MCF 10A (cell line): ENCODE results near the gene NHLRC1. TPM values are rescaled to one million over a fixed set of nuclear protein-coding genes. Genes with fewer than 3 reads are reported as not detected.

ENCODE experiments used
- BruUV-seq: library from RNA; stranded (reverse); fragments of 400-500 nt; replicated peaks from 2 replicates; lab custom pipeline; 2021; lab: Mats Ljungman, UMichigan
- CTCF ChIA-PET: fragments of 300-600 bp; sonication (Branson Sonifier 250); formaldehyde crosslinking; extraction: SDS; loops from one replicate; lab custom pipeline; 2021; ENCODE audit warnings: antibody characterized with exemption, inconsistent platforms; lab: Yijun Ruan, JAX
- POLR2A ChIA-PET: fragments of 300-600, 350-650 bp; sonication (Branson Sonifier 250); formaldehyde crosslinking; extraction: SDS; loops from one replicate; lab custom pipeline; 2020; ENCODE audit warnings: antibody characterized with exemption, inconsistent platforms; lab: Yijun Ruan, JAX
- DNase-seq: peaks from one replicate; pipeline ENCODE4 v3.0.0-alpha.2; 2018; ENCODE audit not compliant: unreplicated experiment
- H3K27ac Mint-ChIP-seq: one replicate; pipeline ENCODE4 v1.8.0; 2022; ENCODE audit warnings: mild to moderate bottlenecking, low read depth, mixed read lengths; ENCODE audit not compliant: unreplicated experiment
- H3K27me3 Mint-ChIP-seq: one replicate; pipeline ENCODE4 v1.8.0; 2022; ENCODE audit warnings: mixed read lengths; ENCODE audit not compliant: insufficient read depth, unreplicated experiment
- H3K36me3 Mint-ChIP-seq: one replicate; pipeline ENCODE4 v1.8.0; 2022; ENCODE audit warnings: mild to moderate bottlenecking, moderate library complexity, mixed read lengths; ENCODE audit not compliant: insufficient read depth, unreplicated experiment
- H3K4me1 Mint-ChIP-seq: one replicate; pipeline ENCODE4 v1.8.0; 2022; ENCODE audit warnings: mixed read lengths; ENCODE audit not compliant: insufficient read depth, unreplicated experiment
- H3K4me3 Mint-ChIP-seq: one replicate; pipeline ENCODE4 v1.8.0; 2022; ENCODE audit warnings: mild to moderate bottlenecking, moderate library complexity, mixed read lengths; ENCODE audit not compliant: unreplicated experiment
- H3K9me3 Mint-ChIP-seq: one replicate; pipeline ENCODE4 v1.8.0; 2022; ENCODE audit warnings: mixed read lengths; ENCODE audit not compliant: unreplicated experiment
- intact Hi-C: fragments of 100-400 bp; cut with micrococcal nuclease; formaldehyde crosslinking; loops from 2 replicates; pipeline ENCODE4 v1.14.1; 2022
- total RNA-seq: library from RNA; stranded (reverse); gene quantifications from 2 replicates; pipeline ENCODE4 v1.2.3, GENCODE V29; 2022
- TF ChIP-seq, protein P1 (sequence below): fragments of 200-600 bp; IDR thresholded peaks from one replicate; pipeline ENCODE4 v1.8.0; 2022; ENCODE audit warnings: antibody characterized with exemption, mild to moderate bottlenecking; ENCODE audit not compliant: unreplicated experiment

The NHLRC1 gene
- total RNA-seq, 1 experiment from 2014 or later: not detected

DNA sequence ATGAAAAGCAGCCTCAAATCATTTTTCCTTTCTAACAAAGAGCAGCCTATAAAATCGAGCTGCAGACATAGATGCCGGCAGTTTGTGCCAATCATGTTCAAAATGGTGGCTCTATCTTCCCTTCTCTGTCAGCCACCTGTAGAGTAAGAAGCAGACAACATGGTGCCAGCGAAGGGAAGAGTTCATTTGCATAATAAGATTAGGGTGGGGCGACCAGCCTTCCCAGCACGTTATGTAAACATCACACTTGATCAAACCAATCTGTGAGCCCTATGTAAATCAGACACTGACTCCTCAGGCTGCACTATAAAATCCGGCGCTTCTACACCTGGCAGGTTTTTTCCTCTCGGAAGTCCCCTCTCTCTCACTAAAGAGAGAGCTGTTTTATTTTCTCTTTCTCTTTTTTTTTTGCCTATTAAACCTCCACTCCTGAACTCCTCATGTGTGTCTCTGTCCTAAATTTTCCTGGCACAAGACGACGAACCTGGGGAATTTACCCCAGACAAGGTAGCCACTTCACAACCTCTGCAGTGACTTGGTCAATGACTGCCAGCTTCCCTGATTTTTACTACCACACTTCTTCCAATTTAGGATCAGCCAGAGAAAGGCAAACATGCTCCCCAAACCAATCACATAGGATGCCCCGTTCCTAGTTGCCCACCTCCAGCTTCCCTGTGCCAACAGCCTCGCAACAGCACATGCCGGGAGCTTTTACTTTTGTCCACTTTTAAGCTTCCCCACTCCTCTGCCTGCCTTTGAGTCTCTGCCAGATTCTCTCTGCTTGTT lies 19.5 kb upstream of the NHLRC1 start:
- H3K9me3 Mint-ChIP-seq: no peaks in the 10 kb centered on the region
- peaks cover 7% of the 10 kb centered on the region for H3K4me1 Mint-ChIP-seq
- ChIA-PET POLR2A (interaction anchor here (1.5 kb wide), 1 partner anchor 13 kb away, joined by 5 read pairs; the partner anchor contains the start of genes KDM1B and TPMT), CTCF (interaction anchor here (1.1 kb wide), 1 partner anchor 338 kb away, joined by 5 read pairs; no protein-coding TSS in a partner anchor)
- H3K36me3 Mint-ChIP-seq: peaks cover 22% of the 10 kb centered on the region
- H3K27me3 Mint-ChIP-seq: no peaks in the 10 kb centered on the region
- no peak for DNase-seq
- no TSS peak for BruUV-seq
- no peak overlapping the region for H3K4me3 Mint-ChIP-seq
- no peak overlapping the region for H3K27ac Mint-ChIP-seq
- TF ChIP-seq, protein P1, sequence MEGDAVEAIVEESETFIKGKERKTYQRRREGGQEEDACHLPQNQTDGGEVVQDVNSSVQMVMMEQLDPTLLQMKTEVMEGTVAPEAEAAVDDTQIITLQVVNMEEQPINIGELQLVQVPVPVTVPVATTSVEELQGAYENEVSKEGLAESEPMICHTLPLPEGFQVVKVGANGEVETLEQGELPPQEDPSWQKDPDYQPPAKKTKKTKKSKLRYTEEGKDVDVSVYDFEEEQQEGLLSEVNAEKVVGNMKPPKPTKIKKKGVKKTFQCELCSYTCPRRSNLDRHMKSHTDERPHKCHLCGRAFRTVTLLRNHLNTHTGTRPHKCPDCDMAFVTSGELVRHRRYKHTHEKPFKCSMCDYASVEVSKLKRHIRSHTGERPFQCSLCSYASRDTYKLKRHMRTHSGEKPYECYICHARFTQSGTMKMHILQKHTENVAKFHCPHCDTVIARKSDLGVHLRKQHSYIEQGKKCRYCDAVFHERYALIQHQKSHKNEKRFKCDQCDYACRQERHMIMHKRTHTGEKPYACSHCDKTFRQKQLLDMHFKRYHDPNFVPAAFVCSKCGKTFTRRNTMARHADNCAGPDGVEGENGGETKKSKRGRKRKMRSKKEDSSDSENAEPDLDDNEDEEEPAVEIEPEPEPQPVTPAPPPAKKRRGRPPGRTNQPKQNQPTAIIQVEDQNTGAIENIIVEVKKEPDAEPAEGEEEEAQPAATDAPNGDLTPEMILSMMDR: no peak
- intact Hi-C loops: no loop called here

DNA sequence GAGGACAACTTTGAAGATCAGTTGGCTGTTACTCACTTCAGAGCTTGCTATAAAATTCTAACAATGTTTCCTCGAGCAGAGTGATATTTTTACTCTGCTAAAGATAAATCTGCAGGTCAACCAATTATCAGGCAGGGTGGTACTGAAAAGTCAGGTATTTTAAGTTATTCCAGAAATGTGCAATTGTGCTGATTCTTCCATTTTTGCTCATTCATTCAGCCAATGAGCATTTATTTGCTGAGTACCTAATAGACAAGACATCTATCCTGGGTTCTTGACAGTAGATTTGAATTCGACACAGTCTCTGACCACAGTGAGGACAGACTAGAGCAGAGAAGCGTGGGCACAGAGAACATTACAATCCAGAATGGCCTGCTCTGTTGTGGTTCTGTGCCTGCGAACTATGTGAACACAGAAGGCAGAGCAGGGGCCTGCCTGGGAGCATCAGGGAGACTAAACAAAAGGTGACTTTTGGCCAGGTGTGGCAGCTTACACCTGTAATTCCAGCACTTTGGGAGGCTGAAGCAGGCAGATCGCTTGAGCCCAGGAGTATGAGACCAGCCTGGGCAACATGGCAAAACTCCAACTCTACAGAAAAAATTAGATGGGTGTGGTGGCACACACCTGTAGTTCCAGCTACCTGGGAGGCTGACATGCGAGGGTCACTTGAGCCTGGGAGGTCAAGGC lies 17.6 kb upstream of the NHLRC1 start:
- no TSS peak for BruUV-seq
- Mint-ChIP-seq H3K9me3 (no peaks in the 10 kb centered on the region), H3K4me3 (no peak overlapping the region), H3K4me1 (peaks cover 7% of the 10 kb centered on the region), H3K27me3 (no peaks in the 10 kb centered on the region), H3K27ac (no peak overlapping the region), H3K36me3 (peaks cover 28% of the 10 kb centered on the region)
- TF ChIP-seq, protein P1: no peak
- POLR2A ChIA-PET: no interaction called here
- CTCF ChIA-PET: interaction anchor here (0.7 kb wide), 1 partner anchor 20 kb away, joined by 4 read pairs; no protein-coding TSS in a partner anchor
- intact Hi-C loops: no loop called here
- DNase-seq: no peak

DNA sequence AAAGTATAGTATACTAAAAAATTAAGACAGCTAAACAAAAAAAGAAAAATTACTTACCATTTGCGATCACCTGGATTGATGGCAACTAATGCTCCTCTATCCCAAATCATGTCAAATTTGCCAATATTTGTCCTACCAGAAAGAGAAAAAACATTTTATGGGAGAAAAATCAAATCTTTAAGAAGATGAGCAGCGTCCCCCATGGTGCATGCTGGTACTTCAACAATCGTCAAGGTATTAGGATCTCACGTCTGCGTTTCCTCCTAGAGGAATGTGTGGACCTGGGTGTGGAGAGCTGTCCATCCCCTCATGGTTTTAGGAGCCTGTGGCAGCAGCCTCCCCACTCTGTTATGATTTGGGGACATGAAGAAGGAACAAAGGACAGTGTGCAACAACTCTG lies 16.4 kb upstream of the NHLRC1 start:
- CTCF ChIA-PET: interaction anchor here (0.6 to 0.9 kb wide), 3 partner anchors 9 to 565 kb away, joined by 3 to 5 read pairs (median 4); no protein-coding TSS in a partner anchor
- H3K27ac Mint-ChIP-seq: no peak overlapping the region
- BruUV-seq: no TSS peak
- POLR2A ChIA-PET: interaction anchor here (0.9 kb wide), 1 partner anchor 14 kb away, joined by 3 read pairs; no protein-coding TSS in a partner anchor
- DNase-seq: no peak
- TF ChIP-seq, protein P1: no peak
- no peaks in the 10 kb centered on the region for H3K9me3 Mint-ChIP-seq
- H3K4me3 Mint-ChIP-seq: no peak overlapping the region
- H3K4me1 Mint-ChIP-seq: peaks cover 7% of the 10 kb centered on the region
- H3K36me3 Mint-ChIP-seq: peaks cover 28% of the 10 kb centered on the region
- intact Hi-C loops: no loop called here
- H3K27me3 Mint-ChIP-seq: no peaks in the 10 kb centered on the region

DNA sequence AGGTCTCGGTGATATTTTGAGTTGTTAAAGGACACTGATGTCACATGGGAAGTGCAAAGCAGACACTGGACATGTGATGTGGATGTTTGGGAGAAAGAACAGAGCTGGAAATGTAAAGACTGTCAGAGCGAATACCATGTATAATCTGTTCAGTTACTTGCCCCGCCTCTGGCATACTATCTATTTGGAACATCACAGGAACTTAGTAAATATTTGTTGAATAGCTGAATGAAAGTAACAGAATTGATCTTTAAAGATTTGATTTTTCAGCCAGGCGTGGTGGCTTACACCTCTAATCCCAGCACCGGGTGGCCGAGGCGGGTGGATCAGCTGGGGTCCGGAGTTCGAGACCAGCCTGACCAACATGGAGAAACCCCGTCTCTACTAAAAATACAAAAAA lies 13.8 kb upstream of the NHLRC1 start:
- Mint-ChIP-seq H3K4me1 (no peaks in the 10 kb centered on the region), H3K4me3 (no peak overlapping the region), H3K9me3 (no peaks in the 10 kb centered on the region), H3K36me3 (peaks cover 32% of the 10 kb centered on the region), H3K27me3 (no peaks in the 10 kb centered on the region), H3K27ac (no peak overlapping the region)
- no TSS peak for BruUV-seq
- TF ChIP-seq, protein P1: no peak
- POLR2A ChIA-PET: no interaction called here
- CTCF ChIA-PET: interaction anchor here (0.7 kb wide), 1 partner anchor 14 kb away, joined by 4 read pairs; no protein-coding TSS in a partner anchor
- intact Hi-C loops: no loop called here
- DNase-seq: no peak
